ENCODE data around the gene PALLD. TPM values are rescaled to one million over a fixed set of nuclear protein-coding genes. Genes with fewer than 3 reads are reported as not detected.

The PALLD gene
- total RNA-seq, 2 donors from 2014 or later: 72.1 to 195 TPM

GRCh38 chr4:168719725-168720124 is 222.9 kb downstream of the PALLD start:
- Histone ChIP-seq H3K4me3 (no peak overlapping the region), H3K27me3 (no peaks in the 10 kb centered on the region), H3K27ac (no peak overlapping the region), H3K36me3 (no peaks in the 10 kb centered on the region), H3K9ac (ENCODE audit: low read depth in 2 of 2, low read length in 2 of 2) (no peak overlapping the region), H3K4me1 (no peaks in the 10 kb centered on the region), H3K9me3 (no peaks in the 10 kb centered on the region)
- no peak for DNase-seq
- intact Hi-C loops (cut with DNase I): no loop called here
- TF ChIP-seq CTCF (IDR thresholded peaks at IDR 0.05): no peak

- no peaks in the 10 kb centered on the region for H3K36me3 ChIP-seq
- H3K9me3 ChIP-seq: no peaks in the 10 kb centered on the region
- no peak for DNase-seq
- H3K4me3 ChIP-seq: no peak overlapping the region
- H3K27me3 ChIP-seq: no peaks in the 10 kb centered on the region
- no peak overlapping the region for H3K9ac ChIP-seq (ENCODE audit: low read depth in 2 of 2, low read length in 2 of 2)
- H3K27ac ChIP-seq: no peak overlapping the region
- TF ChIP-seq CTCF (IDR thresholded peaks at IDR 0.05): no peak
- H3K4me1 ChIP-seq: no peaks in the 10 kb centered on the region
- intact Hi-C loops (cut with DNase I): no loop called here
These were observed 223.6 kb downstream of the PALLD start for GRCh38 chr4:168720396-168720900.

GRCh38 chr4:168722391-168722790 is 225.5 kb downstream of the PALLD start:
- intact Hi-C loops (cut with DNase I): no loop called here
- no peak for DNase-seq
- no peak overlapping the region for H3K9ac ChIP-seq (ENCODE audit: low read depth in 2 of 2, low read length in 2 of 2)
- H3K4me3 ChIP-seq: no peak overlapping the region
- H3K27ac ChIP-seq: no peak overlapping the region
- no peaks in the 10 kb centered on the region for H3K4me1 ChIP-seq
- H3K36me3 ChIP-seq: no peaks in the 10 kb centered on the region
- H3K9me3 ChIP-seq: no peaks in the 10 kb centered on the region
- H3K27me3 ChIP-seq: no peaks in the 10 kb centered on the region
- TF ChIP-seq CTCF (IDR thresholded peaks at IDR 0.05): no peak

- Histone ChIP-seq H3K4me3 (no peak overlapping the region), H3K4me1 (no peaks in the 10 kb centered on the region), H3K9me3 (no peaks in the 10 kb centered on the region), H3K27ac (no peak overlapping the region), H3K9ac (ENCODE audit: low read depth in 2 of 2, low read length in 2 of 2) (no peak overlapping the region), H3K27me3 (no peaks in the 10 kb centered on the region), H3K36me3 (no peaks in the 10 kb centered on the region)
- no peak for DNase-seq
- no peak for TF ChIP-seq CTCF (IDR thresholded peaks at IDR 0.05)
- intact Hi-C loops (cut with DNase I): no loop called here
These were observed 226.2 kb downstream of the PALLD start for GRCh38 chr4:168723020-168723419.

- no peak overlapping the region for H3K4me3 ChIP-seq
- no peaks in the 10 kb centered on the region for H3K4me1 ChIP-seq
- H3K27ac ChIP-seq: no peak overlapping the region
- H3K9me3 ChIP-seq: no peaks in the 10 kb centered on the region
- no peak for DNase-seq
- no peak for TF ChIP-seq CTCF (IDR thresholded peaks at IDR 0.05)
- H3K27me3 ChIP-seq: no peaks in the 10 kb centered on the region
- no peak overlapping the region for H3K9ac ChIP-seq (ENCODE audit: low read depth in 2 of 2, low read length in 2 of 2)
- intact Hi-C loops (cut with DNase I): no loop called here
- no peaks in the 10 kb centered on the region for H3K36me3 ChIP-seq
These were observed 226.7 kb downstream of the PALLD start for GRCh38 chr4:168723569-168723968.

All from colonic mucosa (tissue), 4 donors.